HG02981 (cell line): ENCODE measurements around the gene RAMP3.
"Not testable (repeated sequence)": the region's sequence is repeated elsewhere in the genome, so short reads cannot be mapped to it uniquely, and the experiment has no call there.

ENCODE experiments used
- ATAC-seq: cut with Tn5 transposase; IDR thresholded peaks from one replicate; pipeline ENCODE4 v1.9.1; 2021; ENCODE audit warnings: mild to moderate bottlenecking, moderate library complexity; ENCODE audit not compliant: unreplicated experiment

Gene RAMP3

DNA sequence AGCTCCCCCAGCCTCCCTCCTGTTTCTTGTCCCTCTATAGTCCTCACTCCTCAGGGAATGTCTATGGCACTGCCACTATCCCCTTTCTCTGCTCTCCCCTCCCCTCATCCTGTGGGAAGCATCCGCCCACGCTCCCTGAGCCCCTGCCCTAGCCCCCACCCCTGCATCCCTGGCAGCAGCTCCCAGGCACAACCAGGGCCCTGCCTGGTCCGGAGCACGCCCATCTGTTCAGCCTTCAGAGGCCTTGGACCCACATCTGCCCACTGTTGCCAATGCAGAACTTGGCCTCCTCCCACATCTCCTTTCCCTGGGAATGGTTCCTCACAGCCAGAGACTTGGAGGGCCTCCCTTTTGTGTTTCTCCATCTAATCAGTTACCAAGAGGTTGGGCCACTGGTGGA lies 25.7 kb upstream of the RAMP3 start:
- ATAC-seq = no peak

DNA sequence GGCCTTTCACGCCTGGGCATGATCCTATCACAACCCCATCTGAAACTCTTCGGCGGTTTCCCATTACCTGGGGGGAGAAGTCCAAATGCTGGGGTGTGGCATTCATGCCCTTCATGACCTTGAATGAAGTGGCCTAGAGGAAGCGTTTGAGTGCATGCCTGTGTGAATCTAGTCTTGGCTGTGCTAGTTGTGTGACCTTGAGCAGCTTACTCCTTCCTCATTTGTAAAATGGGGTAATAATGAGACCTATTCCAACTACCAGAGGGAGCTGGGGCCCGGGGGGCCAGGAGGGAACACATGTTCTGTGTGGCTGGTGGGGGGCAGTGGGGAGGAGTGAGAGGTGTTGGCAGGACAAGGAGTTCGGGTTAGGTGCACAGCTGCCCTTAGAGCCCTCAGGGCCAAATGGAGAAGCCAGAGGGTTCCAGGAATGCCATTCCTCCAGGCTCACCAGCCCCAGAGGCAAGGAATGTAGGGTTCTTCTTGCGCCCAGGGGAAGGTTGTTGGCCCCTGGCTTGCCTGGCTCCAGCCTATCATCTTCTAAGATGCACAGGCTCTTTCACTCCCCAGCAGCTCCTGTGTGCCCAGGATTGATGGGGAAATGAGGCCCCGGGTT lies 24.8 kb upstream of the RAMP3 start:
- ATAC-seq = no peak

DNA sequence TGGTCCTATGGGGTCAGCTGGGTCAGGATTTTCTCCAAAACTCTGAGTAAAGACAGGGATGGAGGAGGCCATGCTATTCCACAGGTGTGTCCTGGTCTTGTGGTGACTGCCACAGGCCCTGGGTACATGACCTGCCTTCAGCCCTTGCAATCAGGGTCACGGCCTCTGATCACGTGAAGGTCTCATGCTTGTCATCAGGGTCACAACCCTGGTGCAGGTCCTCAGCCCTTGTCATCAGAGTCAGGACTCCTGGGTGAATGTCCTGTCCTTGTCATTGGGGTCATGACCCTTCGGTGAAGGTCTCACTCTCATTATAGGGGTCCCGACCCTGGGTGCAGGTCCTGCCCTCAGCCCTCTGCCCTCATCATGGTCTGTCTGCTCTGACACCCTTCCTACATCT lies 24.2 kb upstream of the RAMP3 start:
- ATAC-seq = no peak

DNA sequence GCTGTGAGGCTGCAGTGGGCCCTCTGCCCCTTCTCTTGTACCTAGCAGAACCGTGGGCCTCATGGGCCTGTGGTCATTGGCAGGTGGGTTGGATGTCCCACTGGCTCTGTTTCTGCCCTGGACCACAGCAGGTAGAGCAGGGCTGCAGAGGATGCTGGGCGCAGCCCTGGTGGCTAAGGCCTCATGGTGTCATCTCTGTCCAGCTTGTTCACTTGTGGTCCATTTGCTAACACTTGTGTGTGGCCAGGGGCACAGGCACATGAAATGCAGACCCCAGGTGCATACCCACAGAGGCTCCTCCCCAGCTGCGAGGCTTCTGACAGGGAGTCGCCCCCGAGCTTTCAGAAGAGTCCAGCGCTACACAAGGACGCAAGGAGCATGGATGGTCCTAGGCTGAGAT lies 23.7 kb upstream of the RAMP3 start:
- no peak for ATAC-seq

DNA sequence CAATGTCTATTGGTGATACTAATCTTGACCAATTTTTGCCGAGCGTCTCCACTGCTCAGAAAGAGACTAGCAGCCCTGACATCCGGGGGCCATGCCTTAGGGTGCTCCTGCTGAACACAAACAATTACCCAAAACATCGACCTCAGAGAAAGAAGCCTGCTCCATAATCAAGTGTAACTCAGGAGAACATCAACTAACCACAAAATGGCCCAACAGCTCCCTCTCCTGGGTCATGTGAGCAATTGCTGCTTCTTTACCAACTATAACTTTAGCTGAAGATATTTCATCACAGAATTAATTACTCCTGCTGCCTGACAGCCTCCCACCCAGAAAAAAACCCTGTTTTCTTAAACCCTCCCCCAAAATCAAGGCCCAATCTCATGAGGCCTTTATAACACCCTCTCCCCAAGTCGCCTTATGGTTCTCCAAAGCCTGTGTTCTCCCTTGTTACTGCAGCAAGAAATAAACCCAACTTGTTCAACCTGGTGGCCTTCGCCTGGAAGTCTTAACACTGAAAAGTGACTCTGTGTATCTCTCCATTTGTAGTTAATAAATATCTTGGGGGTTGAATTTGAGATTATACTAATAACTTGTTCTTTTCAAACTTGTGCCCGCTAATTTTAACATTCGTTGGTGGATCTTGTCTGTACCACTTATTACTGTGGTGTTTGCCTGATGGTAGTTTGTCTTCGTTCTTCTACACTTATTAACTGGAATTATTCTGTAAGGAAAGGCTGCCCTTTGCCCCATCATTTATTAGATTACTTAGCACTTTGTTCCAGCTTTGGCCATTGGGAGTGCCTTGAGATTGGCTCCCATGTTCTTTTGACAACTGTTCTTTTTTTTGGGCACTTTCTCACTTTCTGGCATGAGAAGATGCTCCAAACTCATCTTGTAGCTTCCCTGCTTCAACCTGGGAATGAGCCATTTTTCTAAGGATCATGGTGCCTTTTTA lies 21.2 kb upstream of the RAMP3 start:
- ATAC-seq = no peak

DNA sequence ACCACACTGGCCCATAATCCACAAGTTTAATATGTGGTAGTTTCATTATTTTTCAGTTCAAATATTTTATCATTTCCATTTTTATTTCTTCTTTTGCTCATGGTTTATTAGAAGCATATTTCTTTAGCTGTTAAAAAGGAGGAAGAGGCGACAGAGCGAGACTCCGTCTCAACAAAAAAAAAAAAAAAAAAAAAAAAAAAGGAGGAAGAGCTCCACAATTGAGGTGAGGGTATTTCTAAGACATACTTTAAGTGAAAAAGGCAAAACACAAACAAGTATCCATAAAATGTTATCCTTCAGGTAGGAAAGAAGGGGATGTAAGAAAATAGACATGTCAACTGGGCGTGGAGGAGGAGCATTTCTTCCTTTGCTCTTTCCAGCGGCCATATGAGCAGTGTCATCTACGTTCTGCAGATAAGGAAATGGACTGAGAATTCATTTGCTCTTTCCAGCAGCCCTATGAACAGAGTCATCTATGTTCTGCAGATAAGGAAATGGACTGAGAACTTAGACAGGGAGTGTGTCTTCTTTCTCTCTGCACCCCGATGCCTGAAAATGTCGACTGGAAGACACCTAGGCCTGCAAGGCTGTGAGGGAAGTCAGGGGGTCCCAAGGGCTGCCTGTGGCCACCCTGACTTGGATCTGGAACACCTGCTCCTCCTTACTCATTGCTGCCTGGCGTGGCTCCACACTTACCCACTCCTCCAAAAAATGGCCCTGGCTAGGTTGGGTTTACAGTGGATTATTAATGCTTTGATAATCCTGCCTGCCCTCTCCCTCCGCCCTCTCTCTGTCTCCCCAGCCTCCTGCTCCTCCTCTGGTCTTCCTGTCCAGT lies 18.9 kb upstream of the RAMP3 start:
- ATAC-seq = no peak

DNA sequence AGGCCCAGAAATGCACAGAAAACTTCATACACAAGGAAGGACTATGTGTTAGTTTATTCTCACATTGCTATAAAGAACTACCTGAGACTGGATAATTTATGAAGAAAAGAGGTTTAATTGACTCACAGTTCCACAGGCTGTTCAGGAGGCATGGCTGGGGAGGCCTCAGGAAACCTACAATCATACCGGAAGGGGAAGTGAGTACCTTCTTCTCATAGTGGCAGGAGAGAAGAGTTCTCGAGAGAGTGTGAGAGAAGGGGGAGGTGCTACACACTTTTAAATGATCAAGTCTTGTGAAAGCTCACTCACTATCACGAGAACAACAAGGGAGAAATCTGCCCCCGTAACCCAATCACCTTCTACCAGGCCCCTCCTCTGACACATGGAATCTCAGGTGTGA lies 16.8 kb upstream of the RAMP3 start:
- no peak for ATAC-seq

DNA sequence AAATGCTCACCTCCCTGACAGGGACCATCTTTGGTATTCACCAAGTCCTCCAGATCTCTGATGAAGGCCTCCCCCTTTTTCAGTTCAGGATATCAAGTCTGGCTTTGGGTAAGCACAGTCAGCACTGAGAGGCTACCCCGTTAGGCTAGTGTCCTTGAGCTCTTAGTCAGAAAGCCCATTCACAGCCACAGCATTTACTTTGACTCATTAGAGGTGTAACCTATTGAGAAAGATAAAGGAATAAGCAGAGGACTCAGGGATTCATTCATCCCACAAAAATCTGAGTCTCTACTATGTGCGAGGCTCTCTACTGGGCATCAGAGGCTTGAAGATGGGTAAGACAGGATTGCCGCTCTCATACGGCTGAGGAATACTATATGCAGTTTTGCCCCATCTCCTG lies 14.0 kb upstream of the RAMP3 start:
- ATAC-seq = no peak

DNA sequence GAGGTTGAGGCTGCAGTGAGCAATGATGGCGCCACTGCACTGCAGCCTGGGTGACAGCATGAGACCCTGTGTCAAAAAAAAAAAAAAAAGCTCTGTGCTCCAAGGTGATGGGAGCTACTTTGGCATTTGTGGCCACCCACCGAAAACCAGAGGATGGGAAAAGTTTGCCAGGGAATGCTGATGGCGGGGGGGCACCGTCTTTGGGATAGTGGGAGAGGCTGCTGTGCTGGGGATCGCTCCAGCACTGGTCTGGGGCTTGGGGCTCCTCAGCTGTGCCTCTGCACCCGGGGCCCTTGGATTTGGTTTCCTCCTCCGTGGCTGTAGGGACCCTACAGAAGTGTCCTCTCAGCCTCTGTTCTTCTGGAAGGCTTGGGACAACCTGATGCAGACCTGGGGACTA lies 11.7 kb upstream of the RAMP3 start:
- no peak for ATAC-seq

DNA sequence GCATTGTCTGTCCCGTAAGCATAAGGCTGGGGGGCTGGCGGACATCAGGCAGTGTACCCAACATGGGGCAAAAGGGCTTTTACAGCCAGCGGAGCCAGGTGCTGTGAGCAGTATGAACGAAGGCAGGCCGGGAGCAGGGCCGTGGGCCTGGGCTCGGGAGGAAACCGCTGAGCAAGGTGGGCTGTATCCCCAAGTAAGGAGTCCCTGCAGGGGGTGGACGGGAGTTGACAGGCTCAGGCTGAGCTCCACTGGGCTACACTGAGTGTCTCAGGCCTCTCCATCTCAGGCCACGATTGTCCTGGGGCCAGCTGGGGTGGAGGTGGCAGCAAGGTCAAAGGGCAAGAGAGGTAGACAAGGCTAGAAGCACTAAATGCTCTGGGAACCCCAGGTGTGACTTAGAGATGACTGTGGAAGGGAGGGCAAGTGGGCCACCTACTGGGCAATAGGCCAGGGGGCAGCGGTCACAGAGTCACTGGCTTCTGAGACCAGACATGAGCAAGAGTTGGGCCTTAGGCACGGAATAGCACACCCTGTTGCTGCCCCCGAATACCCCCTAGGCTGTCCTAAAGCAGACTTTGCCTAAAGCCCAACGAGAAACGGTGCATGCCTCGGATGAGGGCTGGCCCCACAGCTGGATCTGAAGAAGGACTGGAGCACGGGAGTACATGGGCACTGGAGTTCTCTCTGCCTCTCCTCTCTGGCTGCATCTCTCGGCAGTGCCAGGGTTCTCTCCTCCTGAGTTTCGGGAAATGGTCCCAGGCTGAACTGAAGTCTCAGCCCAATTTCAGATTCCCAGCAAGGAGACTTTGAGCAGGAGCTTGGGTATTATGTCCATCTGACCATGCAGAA lies 10.8 kb upstream of the RAMP3 start:
- no peak for ATAC-seq

DNA sequence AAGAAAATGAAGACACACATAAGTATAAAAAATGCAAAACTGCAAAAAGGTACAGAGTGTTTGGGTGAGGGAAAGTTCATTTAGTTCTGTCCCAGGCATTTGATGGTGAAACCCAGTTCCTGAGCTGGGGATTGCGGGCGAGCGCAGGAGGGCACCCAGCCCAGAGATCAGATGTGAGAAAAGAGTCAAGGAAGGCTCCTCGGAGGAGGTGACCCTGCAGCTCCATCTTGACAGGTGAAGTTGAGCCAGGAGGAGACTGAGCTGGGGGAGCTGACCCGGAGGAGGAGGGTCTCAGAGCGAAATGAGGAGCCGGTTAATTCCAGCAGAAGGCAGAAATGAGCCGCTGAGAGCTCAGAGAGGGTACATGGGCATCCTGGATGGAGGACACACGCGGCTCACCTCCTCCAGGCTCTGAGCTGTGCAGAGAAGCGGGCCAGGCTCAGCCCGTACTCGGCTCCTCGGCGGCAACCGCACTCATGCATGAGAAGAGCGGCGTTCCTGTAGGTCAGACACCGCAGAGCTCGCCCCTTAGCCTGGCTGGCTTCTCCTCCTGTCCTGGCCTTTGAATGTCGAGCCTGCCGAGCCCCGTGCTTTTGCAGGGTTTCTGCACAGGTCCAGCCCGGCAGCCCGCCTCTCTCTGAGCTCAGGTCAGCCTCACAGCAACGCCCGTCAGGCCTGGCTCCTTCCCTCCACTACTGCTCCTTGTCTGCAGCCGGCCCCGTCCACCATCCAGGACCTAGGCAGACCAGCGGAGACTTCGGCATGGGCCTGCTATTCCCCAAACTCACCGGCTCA lies 9.5 kb upstream of the RAMP3 start:
- ATAC-seq = no peak

DNA sequence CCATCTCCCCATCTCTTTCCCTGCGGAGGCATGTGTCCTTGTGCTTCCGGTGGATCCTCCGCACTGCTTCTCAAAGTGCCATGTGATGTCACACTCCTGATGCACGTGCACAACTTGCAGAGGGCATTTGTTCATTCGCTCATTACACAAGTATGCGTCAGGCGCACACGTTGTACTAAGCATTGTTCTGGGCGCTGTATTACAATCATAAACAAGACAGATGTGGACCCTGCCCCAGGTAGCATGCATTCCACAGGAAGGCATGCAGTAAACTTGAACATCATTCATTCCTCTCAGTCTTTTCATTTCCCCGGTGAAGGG lies 9.0 kb upstream of the RAMP3 start:
- ATAC-seq = no peak

DNA sequence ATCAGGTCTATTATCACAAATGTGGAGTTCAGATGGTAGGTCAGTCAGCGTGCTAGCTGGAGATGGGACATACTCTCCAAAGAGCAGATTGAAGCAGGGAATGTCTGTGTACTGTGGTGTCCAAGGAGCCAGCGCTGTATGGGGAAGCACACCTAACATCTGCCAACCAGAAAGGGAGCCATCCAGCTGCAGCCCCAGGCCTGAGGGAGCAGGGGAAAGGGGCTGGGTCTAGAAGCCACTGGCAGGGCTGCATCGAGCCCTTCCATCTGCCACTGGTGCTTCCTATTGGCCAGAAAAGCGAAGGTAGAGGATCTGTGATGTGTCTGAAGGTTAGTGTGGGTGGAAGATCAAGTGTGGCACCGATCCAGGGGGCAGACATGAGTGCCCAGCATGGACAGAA lies 8.0 kb upstream of the RAMP3 start:
- no peak for ATAC-seq

DNA sequence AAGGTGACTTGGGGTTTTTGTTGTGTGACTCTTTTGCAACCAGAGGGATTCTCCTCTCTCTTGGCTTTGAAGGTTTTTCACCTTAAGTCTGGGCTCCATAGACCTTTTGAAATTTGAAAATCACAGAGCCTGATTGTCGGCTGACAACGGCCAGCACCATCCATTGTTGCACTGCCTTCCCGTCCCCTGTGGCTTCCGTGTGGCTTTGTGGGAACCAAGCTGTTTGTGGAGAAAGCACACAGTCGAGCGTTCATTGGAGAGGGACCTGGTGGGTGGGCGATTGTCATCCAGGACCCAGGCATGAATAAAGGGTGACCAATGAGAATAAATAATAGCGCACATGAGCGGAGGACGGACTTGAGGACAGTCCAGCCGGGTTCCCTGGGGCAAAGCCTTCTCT lies 7.4 kb upstream of the RAMP3 start:
- ATAC-seq = no peak

DNA sequence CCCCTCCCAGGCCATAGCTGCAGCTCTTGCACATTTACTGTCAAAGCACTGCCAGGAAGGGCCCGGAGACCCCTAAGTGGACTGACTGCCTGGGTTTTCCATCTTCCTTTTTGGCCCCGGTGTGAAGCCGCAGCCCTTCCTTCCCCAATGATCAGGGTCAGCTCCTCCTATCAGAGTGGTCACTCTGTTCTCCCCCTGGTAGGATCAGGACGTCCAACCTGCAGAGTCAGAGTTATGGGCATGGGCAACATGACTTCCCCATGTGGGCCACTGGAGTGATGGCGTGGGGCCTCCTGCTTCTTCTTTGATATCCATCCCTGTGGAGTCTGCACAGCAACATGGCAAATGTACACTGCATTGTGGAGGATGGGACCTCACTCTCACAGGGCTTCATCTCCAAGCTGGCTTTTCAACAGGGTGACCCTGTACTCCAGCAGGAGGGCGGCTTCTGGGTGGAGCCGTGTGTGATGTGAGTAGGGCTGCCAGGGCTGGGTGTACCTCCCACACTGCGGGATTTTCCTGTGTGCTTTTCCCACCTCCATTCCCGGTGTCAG lies 6.4 kb upstream of the RAMP3 start:
- ATAC-seq = no peak

DNA sequence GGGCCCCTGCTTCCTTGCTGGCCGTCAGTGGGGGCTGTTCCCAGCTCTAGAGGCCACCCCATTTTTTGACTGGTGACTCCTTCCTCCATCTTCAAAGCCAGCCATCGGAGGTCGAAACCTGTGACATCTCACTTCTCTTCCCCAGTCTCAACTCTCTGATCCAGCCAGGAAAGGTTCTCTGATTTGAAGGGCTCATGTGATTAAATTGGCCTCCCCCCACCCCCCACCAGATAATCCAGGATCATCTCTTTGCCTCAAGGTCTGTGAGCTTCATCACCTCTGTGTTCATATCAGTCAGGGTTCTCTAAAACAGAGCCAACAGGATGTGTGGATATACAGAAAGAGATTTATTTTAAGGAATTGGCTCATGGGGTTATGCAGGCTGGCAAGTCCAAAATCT lies 5.6 kb upstream of the RAMP3 start:
- no peak for ATAC-seq

DNA sequence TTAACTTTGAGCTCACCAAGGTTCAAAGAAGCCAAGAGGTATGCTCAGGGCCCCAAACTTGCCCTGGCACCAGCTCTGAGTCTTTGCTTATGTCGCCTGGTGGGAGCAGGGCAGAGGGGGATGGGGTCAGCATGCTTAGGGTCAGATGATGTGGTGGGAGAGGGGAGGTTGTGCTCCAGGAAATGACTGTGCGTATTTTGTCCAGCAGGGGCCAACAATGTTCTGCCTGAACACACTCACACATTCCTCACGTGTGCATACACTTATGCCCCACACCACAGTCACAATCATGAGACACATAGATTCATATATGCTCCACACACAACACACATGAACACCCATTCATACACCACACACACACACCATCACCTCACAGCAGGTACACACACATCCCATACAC lies 4.4 kb upstream of the RAMP3 start:
- no peak for ATAC-seq

DNA sequence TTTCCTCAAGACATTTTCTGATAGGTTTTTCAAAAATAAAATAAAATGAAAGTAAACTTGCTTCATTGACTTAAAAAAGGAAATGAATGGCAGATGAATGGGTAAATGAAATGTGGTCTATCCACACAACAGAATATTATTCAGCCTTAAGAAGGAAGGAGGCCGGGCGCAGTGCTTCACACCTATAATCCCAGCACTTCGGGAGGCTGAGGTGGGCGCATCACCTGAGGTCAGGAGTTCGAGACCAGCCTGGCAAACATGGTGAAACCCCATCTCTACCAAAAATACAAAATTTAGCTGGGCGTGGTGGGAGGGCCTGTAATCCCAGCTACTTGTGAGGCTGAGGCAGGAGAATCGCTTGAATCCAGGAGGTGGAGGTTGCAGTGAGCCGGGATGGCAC lies 3.7 kb upstream of the RAMP3 start:
- ATAC-seq = not testable (repeated sequence)

DNA sequence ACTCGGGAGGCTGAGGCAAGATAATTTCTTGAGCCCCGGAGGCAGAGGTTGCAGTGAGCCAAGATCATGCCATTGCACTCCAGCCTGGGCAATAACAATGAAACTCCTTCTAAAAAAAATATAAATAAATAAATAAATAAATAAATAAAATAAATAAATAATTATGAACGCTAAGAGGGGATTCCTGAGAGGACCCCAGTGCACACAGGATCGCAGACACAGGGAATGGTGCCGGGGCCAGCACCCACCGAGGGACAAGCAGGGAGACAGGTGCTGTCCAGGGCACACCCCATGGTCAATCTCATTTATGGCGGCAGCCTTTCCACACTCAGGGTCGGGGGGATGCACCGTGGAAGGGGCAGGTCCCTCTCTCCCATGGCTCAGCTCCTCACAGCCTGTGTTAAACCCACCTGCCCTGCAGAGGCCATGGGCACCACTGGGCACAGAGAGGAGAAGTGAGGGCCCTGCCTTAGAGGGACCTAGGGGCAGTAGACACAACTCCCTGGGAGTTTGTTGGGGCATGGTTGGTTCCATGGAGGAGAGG lies 2.2 kb upstream of the RAMP3 start:
- no peak for ATAC-seq

DNA sequence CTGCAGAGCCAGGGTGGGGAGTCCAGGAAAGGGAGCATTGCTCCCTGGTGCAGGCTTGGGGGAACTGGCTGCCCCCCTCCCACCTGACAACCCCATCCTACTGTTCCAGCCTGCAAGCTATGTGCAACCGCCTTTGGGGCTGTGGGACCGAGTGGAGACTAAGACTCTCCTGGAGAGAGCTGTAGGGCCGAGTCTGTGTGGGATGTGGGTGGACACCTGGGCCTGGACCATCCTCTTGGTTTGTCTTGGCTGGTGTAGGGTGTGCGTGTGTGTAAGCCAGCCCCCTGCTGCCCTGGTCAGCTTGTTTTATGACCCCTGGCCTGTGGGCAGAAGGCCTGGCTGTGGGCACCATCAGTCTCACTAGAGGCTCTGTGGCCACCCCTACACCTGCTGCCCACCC lies 1.6 kb upstream of the RAMP3 start:
- no peak for ATAC-seq
